Mononuclear cell (primary cell): ENCODE data around the gene C6orf141. TPM values are rescaled to one million over a fixed set of nuclear protein-coding genes. Genes with fewer than 3 reads are reported as not detected.

Source experiments
- H3K27me3 ChIP-seq: 2 replicates; pipeline ENCODE4 v1.6.0; 2011; ENCODE audit warnings: low read length, control low read depth; ENCODE audit not compliant: insufficient read depth
- H3K4me1 ChIP-seq: 2 replicates; pipeline ENCODE4 v1.5.1; 2011; ENCODE audit warnings: mild to moderate bottlenecking, low read length, control low read depth; ENCODE audit not compliant: insufficient read depth
- H3K4me3 ChIP-seq: 2 replicates; pipeline ENCODE4 v1.5.1; 2011; ENCODE audit warnings: mild to moderate bottlenecking, low read length, moderate library complexity
- H3K9me3 ChIP-seq: 2 replicates; pipeline ENCODE4 v1.5.1; 2011; ENCODE audit warnings: low read depth, mild to moderate bottlenecking, control low read depth, low read length
- total RNA-seq: library from RNA; depleted of rRNA; stranded (reverse); fragments of >200 nt; gene quantifications from one replicate; pipeline ENCODE4 v1.2.3, GENCODE V29; 2012

C6orf141 gene
- 0.21 TPM for total RNA-seq

- Histone ChIP-seq H3K9me3 (no peaks in the 10 kb centered on the region), H3K27me3 (peaks cover 32% of the 10 kb centered on the region), H3K4me3 (no peak within 1 kb of the TSS)
Measured at GRCh38 chr6:49550492-49551077, at the start of gene C6orf141. Gene C6orf141, plus strand, starts transcription at chr6:49550668. Its CDS starts 125 bp downstream, at chr6:49550793.

DNA sequence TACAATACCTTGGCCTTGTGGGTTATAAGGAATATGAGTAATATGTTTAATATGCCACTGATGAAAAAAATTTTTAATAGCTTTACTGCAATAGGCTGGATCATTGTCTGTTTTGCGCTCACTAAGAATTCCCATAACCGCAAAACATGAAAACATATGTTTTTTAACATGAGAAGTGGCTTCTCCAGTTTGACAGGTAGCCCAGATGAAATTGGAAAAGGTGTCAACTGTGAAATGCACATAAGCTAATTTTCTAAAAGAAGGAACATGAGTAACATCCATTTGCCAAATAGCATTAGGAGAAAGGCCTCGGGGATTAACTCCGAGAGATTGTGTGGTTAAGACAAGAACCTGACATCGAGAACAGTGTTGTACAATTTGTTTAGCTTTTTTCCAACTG is 45.8 kb upstream of the C6orf141 start:
- Histone ChIP-seq H3K27me3 (no peaks in the 10 kb centered on the region), H3K4me3 (no peak overlapping the region), H3K4me1 (no peaks in the 10 kb centered on the region), H3K9me3 (no peaks in the 10 kb centered on the region)

More at GRCh38 chr6:49550492-49551077, at the start of gene C6orf141:
- H3K4me1 ChIP-seq = peaks cover 15% of the 10 kb centered on the region

- no peaks in the 10 kb centered on the region for H3K27me3 ChIP-seq
- no peaks in the 10 kb centered on the region for H3K4me1 ChIP-seq
- no peak overlapping the region for H3K4me3 ChIP-seq
- H3K9me3 ChIP-seq = no peaks in the 10 kb centered on the region
Measured at GRCh38 chr6:49506569-49507111, 43.8 kb upstream of the C6orf141 start.

DNA sequence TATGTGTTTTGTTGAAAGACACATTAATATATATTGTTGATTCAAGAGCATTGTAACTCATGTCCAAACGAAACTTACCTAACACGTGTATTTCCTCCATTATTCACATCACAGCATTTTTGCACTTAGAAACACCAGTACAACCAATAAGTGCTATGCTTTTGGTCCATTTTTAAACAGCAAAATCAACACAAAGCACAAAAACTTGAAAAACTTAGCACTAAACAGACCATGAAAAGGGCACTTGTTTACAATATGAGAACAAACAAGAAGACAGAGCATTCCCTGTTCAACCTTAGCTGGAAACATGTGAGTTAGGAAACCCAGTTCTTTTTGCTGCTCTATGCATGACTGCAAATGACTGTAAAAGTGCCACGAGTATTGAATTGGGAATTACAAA is 41.1 kb upstream of the C6orf141 start:
- Histone ChIP-seq H3K27me3 (peaks cover 4% of the 10 kb centered on the region), H3K9me3 (no peaks in the 10 kb centered on the region), H3K4me3 (no peak overlapping the region), H3K4me1 (no peaks in the 10 kb centered on the region)

DNA sequence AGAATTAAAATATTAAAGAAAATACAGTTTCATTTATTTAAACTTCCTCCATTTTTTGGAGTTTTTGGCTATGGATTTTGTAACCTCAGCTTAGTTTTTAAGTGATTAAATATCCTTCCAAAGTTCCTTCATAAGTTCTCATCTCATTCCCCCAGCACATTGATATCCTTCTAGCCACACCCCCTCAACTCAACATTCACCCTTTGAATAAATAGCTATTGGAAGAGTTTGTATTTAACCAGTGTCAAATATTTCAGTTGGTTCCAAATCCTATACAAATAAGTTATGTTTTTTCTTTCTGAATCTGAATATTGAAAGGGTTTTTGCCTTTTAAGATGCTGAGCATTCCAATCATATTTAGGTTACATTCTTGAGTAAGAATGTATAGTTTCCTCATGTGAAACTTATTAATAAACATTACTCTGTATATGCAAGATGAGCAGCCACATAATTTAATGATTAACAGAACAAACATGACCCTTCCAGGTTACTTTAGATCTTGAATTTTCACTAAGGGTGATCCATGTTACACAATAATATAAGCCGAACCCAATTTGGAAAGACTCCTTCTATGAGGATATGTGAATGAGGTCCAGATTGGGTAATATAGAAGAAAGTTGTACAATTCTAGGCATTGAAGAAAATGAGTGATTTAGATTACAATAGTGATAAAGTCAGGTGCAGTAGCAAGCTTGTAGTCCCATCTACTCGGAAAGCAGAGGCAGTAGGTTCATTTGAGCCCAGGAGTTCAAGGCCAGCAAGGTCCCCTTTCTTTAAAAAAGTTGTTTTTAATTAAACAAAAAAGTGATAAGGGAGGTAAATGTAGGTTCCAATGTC is 37.1 kb upstream of the C6orf141 start:
- Histone ChIP-seq H3K27me3 (peaks cover 6% of the 10 kb centered on the region), H3K4me1 (no peaks in the 10 kb centered on the region), H3K9me3 (no peaks in the 10 kb centered on the region), H3K4me3 (no peak overlapping the region)

DNA sequence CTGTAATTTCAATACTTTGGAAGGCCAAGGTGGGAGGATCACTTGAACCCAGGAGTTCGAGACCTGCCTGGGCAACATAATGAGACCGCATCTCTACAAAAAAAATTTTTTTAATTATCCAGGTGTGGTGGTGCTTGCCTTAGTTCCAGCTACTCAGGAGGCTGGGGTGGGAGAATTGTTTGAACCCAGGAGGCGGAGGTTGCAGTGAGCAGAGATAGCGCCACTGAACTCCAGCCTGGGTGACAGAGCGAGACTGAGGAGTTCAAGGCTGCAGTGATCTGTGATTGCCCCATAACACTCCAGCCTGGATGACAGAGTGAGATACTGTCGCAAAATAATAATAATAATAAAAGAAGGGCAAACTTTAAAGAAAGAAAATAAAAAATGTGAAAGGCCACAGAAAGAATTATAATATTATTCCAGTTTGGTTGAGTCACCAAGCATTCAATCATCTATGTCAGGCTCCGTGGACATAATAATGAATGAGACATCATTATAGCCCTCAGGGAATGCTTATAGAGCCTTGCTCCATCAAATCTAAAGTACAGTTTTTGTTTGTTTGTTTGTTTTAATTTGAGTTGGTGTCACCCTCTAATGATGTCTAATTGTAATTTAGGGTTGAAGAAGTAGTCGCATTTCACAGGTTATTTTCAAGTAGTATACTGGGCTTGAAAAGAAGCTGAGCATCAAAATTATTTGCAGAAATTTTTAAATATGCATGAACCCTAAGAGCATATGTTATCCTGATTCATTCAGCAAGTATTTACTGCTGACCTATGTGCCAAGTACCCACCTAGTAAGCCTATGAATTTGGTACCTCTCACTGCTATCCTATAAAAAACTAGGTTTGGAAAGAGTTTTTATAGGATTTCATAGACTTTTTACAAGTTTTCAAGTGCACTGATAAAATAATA is 35.6 kb upstream of the C6orf141 start:
- H3K4me3 ChIP-seq = no peak overlapping the region
- H3K27me3 ChIP-seq = peaks cover 6% of the 10 kb centered on the region
- H3K4me1 ChIP-seq = no peaks in the 10 kb centered on the region
- H3K9me3 ChIP-seq = no peaks in the 10 kb centered on the region

GRCh38 chr6:49515485-49516146 is 34.9 kb upstream of the C6orf141 start:
- H3K4me3 ChIP-seq = no peak overlapping the region
- peaks cover 6% of the 10 kb centered on the region for H3K27me3 ChIP-seq
- no peaks in the 10 kb centered on the region for H3K4me1 ChIP-seq
- H3K9me3 ChIP-seq = no peaks in the 10 kb centered on the region

GRCh38 chr6:49516147-49516505 is 34.3 kb upstream of the C6orf141 start:
- H3K4me3 ChIP-seq = no peak overlapping the region
- H3K4me1 ChIP-seq = no peaks in the 10 kb centered on the region
- no peaks in the 10 kb centered on the region for H3K9me3 ChIP-seq

DNA sequence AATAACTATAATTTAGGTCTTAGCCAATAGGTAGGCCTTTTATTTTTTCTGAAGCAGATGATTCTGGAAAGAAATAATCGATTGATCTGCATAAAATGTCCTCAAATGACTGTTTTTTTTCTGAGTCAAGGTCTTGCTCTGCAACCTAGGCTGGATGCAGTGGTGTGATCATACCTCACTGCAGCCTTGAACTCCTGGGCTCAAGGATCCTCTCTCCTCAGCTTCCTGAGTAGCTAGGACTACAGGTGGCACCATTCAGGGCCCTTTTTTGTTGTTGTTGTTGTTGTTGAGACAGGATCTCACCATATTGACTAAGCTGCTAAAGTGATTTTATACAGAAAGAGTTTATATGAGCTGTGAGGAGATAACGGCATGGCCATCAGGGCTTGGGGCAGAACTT is 32.5 kb upstream of the C6orf141 start:
- Histone ChIP-seq H3K4me3 (no peak overlapping the region), H3K4me1 (no peaks in the 10 kb centered on the region), H3K9me3 (no peaks in the 10 kb centered on the region), H3K27me3 (peaks cover 6% of the 10 kb centered on the region)

More at GRCh38 chr6:49516147-49516505, 34.3 kb upstream of the C6orf141 start:
- H3K27me3 ChIP-seq = peaks cover 6% of the 10 kb centered on the region

- no peak overlapping the region for H3K4me3 ChIP-seq
- H3K4me1 ChIP-seq = no peaks in the 10 kb centered on the region
- H3K27me3 ChIP-seq = peaks cover 2% of the 10 kb centered on the region
- H3K9me3 ChIP-seq = no peaks in the 10 kb centered on the region
Measured at GRCh38 chr6:49519660-49520059, 30.8 kb upstream of the C6orf141 start.

DNA sequence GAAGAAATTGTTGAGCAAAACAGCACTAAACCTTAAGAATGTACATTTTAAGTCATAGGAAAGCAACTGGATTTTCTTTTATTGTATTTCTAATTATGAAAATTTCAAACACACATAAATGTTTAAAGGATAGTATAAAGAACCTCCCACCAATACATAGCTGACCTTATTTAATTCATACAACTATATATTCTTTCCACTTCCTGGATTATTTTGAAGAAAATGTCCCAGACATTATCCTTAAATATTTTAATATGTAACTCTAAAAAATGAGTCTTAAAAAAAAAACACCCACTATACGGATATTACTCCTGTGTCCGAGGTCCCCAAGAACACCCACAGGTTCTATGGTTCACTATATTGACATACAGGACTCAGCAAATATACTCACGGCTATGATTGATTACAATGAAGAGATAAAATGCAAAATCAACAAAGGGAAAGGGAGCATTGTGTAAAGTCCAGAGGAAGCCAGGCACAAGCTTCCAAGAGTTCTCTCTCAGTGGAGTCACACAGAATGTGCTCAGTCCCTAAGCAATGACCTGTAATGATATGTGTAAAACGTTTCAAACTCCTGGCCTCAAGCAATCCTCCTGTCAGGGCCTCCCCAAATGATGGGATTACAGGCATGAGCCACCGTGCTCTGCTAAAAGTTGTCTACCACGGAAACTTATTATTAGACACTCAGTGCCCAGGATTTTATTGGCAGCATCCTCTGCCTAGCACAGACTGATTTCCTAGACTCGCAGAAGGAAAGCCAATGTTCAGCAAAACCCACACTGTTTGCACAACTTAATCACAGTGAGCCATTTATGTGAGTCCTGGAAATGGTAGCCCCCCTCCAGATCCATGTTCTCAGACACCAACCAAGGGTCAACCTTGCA is 27.5 kb upstream of the C6orf141 start:
- no peaks in the 10 kb centered on the region for H3K9me3 ChIP-seq
- no peak overlapping the region for H3K4me3 ChIP-seq
- no peaks in the 10 kb centered on the region for H3K4me1 ChIP-seq
- no peaks in the 10 kb centered on the region for H3K27me3 ChIP-seq

GRCh38 chr6:49523901-49524300 is 26.6 kb upstream of the C6orf141 start:
- H3K9me3 ChIP-seq = no peaks in the 10 kb centered on the region
- H3K27me3 ChIP-seq = no peaks in the 10 kb centered on the region
- no peaks in the 10 kb centered on the region for H3K4me1 ChIP-seq
- no peak overlapping the region for H3K4me3 ChIP-seq

- Histone ChIP-seq H3K27me3 (no peaks in the 10 kb centered on the region), H3K9me3 (no peaks in the 10 kb centered on the region), H3K4me3 (no peak overlapping the region), H3K4me1 (no peaks in the 10 kb centered on the region)
Measured at GRCh38 chr6:49524541-49524940, 25.9 kb upstream of the C6orf141 start.

- Histone ChIP-seq H3K27me3 (peaks cover 5% of the 10 kb centered on the region), H3K9me3 (no peaks in the 10 kb centered on the region), H3K4me1 (no peaks in the 10 kb centered on the region), H3K4me3 (no peak overlapping the region)
Measured at GRCh38 chr6:49526598-49526997, 23.9 kb upstream of the C6orf141 start.
